ENCODE measurements around the gene PGM5.

DNA sequence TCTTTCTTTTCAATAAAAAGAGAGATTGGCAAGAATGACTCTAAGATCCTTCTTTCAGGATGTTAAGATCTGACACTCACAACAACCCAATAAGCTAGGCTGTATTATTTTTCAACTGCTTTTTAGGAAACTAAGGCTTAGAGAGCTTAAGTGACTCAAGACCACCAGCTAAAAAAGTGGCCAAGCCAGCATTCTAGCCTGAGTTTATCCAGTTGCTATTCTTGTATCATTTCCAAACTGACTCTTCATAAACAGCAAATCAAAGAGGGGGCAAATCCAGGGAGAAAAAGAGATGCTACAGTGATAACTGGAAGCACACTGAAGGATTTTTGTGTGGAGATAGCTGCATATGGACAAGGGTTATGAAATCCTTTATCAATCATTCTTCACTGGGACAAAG is 137.1 kb downstream of the PGM5 start:
- TF ChIP-seq EZH2 (IDR thresholded peaks at IDR 0.05; ENCODE audit: low read length, unreplicated experiment) = no peak
- TF ChIP-seq, protein P1, sequence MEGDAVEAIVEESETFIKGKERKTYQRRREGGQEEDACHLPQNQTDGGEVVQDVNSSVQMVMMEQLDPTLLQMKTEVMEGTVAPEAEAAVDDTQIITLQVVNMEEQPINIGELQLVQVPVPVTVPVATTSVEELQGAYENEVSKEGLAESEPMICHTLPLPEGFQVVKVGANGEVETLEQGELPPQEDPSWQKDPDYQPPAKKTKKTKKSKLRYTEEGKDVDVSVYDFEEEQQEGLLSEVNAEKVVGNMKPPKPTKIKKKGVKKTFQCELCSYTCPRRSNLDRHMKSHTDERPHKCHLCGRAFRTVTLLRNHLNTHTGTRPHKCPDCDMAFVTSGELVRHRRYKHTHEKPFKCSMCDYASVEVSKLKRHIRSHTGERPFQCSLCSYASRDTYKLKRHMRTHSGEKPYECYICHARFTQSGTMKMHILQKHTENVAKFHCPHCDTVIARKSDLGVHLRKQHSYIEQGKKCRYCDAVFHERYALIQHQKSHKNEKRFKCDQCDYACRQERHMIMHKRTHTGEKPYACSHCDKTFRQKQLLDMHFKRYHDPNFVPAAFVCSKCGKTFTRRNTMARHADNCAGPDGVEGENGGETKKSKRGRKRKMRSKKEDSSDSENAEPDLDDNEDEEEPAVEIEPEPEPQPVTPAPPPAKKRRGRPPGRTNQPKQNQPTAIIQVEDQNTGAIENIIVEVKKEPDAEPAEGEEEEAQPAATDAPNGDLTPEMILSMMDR (conservative IDR thresholded peaks at IDR 0.05; ENCODE audit: low read depth, low read length) = no peak
- TF ChIP-seq EZH2phosphoT487 (IDR thresholded peaks at IDR 0.05; ENCODE audit: borderline replicate concordance, low read length) = no peak

Measured in PC-3 (cell line).